GM15510 (cell line): ENCODE results near the gene DENND1A.

Source experiments
- POLR2A ChIP-seq: IDR thresholded peaks from 3 replicates; pipeline ENCODE4 v1.6.1; 2011; ENCODE audit warnings: borderline replicate concordance; ENCODE audit not compliant: insufficient read length; ENCODE audit errors: extremely low read depth

Gene DENND1A, protein sequence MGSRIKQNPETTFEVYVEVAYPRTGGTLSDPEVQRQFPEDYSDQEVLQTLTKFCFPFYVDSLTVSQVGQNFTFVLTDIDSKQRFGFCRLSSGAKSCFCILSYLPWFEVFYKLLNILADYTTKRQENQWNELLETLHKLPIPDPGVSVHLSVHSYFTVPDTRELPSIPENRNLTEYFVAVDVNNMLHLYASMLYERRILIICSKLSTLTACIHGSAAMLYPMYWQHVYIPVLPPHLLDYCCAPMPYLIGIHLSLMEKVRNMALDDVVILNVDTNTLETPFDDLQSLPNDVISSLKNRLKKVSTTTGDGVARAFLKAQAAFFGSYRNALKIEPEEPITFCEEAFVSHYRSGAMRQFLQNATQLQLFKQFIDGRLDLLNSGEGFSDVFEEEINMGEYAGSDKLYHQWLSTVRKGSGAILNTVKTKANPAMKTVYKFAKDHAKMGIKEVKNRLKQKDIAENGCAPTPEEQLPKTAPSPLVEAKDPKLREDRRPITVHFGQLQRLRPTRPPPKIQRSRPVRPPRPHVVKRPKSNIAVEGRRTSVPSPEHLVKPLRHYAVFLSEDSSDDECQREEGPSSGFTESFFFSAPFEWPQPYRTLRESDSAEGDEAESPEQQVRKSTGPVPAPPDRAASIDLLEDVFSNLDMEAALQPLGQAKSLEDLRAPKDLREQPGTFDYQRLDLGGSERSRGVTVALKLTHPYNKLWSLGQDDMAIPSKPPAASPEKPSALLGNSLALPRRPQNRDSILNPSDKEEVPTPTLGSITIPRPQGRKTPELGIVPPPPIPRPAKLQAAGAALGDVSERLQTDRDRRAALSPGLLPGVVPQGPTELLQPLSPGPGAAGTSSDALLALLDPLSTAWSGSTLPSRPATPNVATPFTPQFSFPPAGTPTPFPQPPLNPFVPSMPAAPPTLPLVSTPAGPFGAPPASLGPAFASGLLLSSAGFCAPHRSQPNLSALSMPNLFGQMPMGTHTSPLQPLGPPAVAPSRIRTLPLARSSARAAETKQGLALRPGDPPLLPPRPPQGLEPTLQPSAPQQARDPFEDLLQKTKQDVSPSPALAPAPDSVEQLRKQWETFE

DNA sequence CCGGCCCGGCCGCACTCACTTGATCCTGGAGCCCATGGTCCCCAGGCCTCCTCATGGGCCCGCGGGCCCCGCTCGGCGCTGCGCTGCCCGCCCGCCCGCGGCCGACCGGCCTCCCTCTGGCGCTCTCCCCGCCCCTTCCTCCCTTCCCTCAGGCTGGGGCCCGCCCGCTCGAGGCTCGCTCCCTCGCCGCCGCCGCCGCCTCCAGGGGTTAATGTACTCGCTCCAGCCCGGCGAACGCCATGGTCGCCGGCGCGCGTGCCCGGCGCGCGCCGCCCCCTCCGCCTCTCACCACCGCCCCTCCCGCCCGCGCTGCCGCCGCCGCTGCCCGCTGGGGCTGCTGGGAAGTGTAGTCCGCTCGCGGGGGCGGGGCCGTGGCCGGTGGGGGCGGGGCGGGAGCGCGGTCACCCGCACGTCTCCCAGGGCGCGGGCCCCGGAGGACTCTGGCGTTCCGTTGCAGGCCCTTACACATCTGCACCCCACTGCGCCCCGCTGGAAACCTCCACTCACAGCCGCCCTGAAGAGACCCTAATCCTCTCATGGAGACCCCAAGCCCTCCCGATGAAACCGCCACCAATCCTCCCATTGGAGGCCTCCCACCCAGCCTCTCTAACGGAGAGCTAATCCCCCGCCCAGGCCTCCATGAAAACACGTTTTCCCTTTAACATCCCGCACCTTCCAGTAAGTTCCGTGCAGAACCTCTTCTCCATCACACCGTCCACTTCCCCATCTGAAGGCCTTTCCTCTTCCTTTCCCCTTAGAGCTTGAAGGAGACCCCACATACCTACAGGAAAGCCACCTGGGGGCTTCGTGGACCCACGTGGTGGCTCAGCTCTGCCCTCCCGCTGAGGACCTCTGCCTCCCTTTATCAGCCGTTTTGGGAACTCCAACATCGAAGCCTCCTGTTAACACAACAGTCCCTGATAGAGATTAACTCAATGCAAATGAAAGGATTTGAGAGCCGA lies at the start of gene DENND1A:
TSS of gene DENND1A (minus strand) at position 257 of the 962 bp plus-strand sequence. CDS start at position 36, 221 bp downstream.
- TF ChIP-seq POLR2A: peak; percentile 62

DNA sequence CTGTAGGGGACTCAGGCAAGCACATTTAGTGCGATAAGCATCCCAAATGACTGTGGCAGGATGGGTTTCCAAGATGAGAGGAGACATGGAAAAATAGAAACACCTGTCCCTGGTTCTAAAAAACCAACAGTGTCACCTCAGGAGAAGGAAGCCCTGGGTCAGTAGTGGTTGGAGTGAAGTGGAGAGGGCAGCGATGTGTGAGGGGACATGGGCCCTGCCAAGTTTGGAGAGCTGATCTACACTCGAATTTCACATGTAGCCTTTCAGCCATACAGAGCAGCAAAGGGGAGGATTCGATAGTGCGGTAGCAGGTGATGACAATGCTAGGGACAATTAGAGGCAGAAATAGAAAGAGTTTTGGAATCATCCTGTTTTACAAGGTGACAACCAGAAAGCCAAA lies 49.1 kb upstream of the DENND1A start:
- TF ChIP-seq POLR2A: no peak

DNA sequence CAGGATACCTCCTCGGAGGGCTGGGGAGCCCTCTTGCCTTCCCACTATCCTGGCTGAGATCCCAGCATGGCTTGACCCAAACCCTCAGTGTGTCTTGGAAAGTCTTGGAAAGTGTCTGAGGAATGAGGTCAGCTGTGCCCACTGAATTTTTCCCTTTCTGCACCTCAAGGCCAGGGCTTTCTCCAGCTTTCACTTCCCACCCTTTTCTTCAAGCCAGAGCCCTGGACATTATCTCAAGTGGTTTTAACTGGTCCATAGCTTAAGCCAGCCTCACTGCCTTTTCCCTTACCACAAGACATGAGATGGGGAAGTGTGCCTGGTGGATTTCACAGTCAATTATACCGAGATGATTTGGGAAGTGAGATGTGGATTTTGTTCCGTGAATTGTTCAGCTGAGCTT lies 45.9 kb upstream of the DENND1A start:
- no peak for TF ChIP-seq POLR2A

DNA sequence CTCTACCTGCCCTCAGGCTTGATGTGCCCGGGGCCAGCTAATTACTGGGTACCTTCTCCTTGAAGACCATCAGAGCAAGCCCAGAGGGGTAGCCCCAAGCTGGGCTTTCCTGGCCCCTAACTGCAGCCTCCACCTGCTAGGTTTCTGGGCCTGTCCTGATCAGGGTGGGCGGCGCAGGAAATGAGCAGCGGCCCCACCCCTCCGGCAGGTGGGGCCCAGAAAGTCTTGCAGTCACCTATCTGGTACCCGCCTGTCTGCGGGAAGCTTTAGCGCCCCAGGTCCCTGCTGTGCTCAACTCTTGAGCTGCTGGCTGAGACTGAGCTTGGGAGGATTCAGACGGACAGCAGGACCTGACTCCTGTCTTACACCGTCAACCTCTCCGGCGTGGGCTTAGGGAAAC lies 44.5 kb upstream of the DENND1A start:
- TF ChIP-seq POLR2A: no peak

DNA sequence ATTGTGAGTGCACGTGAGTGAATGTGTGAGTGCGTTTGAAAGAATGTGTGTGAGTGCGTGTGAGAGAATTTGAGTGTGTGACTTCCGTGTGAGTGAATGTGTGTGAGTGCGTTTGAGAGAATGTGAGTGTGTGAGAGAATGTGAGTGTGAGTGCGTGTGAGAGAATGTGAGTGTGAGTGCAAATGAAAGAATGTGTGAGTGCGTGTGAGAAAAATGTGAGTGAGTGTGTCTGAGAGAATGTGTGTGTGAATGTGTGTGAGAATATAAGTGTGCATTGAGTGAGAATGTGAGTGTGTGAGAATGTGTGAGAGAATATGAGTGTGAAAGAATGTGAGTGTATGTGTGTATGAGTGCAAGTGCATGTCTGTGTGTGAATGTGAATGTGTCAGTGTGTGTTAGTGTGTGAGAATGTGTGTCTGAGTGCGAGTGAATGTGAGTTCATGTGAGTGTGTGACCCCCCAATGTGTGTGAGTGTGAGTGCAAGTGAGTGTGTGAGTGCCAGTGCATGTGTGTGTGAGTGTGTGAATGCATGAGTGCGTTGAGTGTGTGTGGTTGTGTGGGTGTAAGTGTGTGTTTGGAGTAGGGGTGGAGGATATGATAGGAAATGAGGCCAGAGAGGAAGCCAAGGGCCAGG lies 43.8 kb upstream of the DENND1A start:
- TF ChIP-seq POLR2A: no peak

DNA sequence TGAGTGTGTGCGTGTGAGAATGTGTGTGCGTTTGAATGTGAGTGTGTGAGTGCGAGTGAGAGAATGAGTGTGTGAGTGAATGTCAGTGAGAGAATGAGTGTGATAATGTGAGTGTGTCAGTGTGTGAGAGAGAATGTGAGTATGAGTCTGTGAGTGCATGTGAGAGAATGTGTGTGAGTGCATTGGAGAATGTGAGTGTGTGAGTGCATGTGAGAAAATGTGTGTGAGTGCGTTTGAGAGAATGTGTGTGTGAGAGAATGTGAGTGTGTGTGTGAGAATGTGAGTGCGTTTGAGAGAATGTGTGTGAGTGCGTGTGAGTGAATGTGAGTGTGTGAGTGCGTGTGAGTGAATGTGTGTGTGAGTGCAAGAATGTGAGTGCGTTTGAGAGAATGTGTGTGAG lies 42.7 kb upstream of the DENND1A start:
- no peak for TF ChIP-seq POLR2A

DNA sequence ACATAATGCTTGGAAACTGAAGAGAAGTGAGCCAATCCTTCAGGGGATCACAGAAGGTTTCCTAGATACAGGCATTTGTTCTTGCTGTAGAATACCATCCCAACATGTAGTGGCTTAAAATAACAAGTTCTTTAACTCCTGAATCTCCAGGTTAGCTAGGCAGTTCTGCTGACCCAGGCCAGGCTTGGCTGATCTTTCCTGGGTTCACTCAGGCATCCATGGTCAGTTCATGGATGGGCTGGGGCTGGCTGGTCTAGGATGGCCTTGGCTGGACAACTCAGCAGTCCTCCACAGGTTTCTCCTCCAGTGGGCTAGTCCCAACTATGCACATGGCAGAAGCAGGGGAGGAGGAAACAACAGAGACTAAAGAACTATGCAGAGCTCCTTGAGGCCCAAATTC lies 37.4 kb upstream of the DENND1A start:
- TF ChIP-seq POLR2A: no peak

DNA sequence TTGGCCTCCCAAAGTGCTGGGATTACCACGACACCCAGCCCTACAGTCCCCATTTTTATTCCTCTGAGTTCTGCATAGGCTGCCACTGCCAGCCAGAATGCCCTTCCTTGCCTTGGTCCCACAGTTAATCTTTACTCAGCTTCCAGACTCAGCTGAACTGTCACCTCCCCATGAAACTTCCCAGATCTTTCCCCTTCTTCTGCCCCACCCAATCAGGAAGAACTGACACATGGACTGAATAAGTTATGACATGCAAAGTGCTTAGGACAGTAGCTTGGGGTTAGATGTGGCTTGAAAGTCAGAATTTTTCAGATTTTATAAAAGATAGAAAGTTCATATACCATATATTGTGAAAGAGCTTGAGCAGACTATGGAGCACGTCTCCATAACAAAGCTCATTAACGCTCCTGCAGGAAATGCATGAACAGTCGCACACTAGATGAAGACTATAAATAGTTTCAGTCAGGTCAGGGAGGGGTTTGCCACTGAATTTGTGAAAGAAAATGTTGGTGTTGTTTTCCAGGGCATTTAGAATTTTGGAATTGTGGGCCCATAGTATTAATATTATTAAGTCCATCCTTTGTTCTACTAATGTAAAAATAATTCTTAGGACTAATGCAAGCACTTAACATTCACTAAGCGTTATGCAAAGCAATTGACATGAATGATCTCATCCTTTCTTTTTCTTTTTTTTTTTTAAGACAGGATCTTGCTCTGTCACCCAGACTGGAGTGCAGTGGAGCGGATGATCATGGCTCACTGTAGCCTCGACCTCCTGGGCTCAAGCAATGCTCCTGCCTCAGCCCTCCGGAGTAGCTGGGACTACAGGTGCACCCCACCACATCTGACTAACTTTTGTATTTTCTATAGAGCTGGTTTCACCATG lies 36.1 kb upstream of the DENND1A start:
- no peak for TF ChIP-seq POLR2A

DNA sequence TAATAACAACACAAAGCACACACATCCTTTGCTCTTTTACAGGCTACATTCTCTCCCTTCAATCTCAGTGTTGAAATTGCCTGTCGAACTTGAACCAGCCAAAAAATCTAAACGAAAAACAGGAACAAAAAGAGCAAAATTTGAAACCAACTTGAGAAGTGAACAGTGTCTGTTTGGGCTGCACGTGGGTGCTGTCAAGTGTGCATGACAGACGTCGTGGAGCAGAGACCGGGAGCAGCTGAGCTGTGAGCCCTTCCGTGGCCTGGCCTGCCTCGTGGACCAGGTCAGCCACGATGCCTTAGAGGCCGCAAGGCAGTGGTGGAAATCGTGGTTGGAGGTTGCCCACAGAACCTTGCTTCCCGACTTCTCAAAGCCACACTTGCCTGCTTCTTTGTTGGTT lies 34.8 kb upstream of the DENND1A start:
- TF ChIP-seq POLR2A: no peak

DNA sequence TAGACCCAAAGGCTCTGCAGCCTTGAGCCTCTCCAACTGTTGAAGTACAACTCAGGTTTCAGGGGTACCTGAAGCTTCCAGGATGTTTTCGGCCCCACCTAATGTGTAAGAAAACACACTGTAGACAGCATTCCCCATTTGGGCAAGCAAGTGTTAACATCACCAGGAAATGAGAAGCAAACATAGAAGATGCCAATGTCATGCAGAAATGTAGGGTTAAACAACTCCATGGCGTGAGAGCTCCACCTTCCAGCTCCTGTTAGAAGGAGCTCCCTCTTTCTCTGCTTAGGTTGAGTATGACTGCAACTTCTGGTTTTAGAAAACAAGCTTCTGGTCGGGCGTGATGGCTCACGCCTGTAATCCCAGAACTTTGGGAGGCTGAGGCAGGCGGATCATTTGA lies 31.0 kb upstream of the DENND1A start:
- TF ChIP-seq POLR2A: no peak

DNA sequence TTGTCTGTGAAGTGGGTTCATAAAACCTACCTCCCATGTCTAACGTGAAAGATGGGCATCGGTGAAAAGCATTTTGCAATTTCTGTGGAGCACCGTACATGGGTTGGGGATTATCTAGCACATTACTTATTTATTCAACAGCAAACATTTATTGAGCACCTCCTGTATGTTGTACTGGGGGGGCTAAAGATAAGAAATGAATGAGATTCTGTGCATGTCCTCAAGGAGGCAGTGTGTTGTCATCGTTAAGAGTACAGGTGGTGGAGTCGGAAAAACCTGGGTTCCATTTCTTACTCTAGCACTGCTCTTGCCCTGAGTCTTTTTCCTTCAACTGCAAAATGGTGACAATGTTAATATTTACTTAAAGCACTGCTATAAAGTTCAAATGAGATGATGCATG lies 30.4 kb upstream of the DENND1A start:
- no peak for TF ChIP-seq POLR2A

DNA sequence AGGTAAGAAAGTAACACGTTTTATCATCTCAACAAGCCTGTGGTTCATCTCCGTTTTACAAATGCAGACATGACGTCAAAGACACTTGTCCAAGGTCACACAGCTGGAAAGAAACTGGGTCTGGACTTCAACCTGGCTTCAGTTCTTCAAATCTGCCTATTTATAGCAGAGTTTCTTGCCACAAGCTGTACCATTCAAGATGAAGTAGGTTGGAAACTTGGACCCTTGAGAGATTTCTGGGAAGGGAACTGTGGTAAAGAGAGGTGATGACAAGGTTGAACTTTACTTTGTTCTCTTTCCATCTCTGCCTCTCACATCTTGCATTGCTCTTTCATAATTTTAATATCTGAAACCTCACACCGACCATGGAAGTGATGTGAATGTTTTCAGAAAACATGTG lies 29.9 kb upstream of the DENND1A start:
- TF ChIP-seq POLR2A: no peak

DNA sequence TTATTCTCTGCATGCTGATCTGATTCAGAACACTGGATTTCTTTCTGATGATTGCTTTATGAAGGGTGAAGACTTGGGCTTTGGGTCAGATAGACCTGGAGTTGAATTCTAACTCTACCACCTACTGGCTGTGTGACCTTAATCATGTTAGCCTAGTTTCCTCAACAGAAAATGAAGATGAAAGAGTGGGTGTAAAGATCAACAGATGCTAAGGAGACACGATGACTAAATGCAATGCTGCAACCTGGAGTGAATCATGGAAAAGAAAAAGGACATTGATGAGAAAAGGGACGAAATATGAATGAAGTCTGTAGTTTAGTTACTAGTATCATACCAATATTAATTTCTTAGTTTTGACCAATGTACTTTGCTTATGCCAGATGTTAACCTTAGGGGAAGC lies 27.8 kb upstream of the DENND1A start:
- no peak for TF ChIP-seq POLR2A
